HepG2 (cell line): ENCODE measurements around the gene COX14. TPM values are rescaled to one million over a fixed set of nuclear protein-coding genes. Genes with fewer than 3 reads are reported as not detected.

ENCODE experiments used
- ARID4A ChIP-seq: sonication (generic); formaldehyde crosslinking; IDR thresholded peaks from 2 replicates; pipeline ENCODE4 v1.5.0; 2020; ENCODE audit warnings: mild to moderate bottlenecking, missing genetic modification reagents, borderline replicate concordance
- ARID5B ChIP-seq: IDR thresholded peaks from 2 replicates; pipeline ENCODE4 v1.4.0; 2020; ENCODE audit warnings: mild to moderate bottlenecking, missing genetic modification reagents
- ATRX ChIP-seq: sonication (generic); formaldehyde crosslinking; IDR thresholded peaks from 2 replicates; pipeline ENCODE4 v1.4.0; 2020; ENCODE audit warnings: missing genetic modification reagents, borderline replicate concordance
- DDIT3 ChIP-seq: sonication (generic); formaldehyde crosslinking; IDR thresholded peaks from 2 replicates; pipeline ENCODE4 v1.4.0; 2020; ENCODE audit warnings: mild to moderate bottlenecking, missing genetic modification reagents
- KDM5B ChIP-seq: sonication (generic); formaldehyde crosslinking; IDR thresholded peaks from 2 replicates; pipeline ENCODE4 v1.4.0; 2020; ENCODE audit warnings: missing genetic modification reagents, mild to moderate bottlenecking, borderline replicate concordance
- MEF2D ChIP-seq: sonication (generic); formaldehyde crosslinking; IDR thresholded peaks from 2 replicates; pipeline ENCODE4 v1.5.1; 2020; ENCODE audit warnings: mild to moderate bottlenecking, missing genetic modification reagents
- MXI1 ChIP-seq: IDR thresholded peaks from 3 replicates; pipeline ENCODE4 v1.6.1; 2012; ENCODE audit warnings: low read depth, low read length, inconsistent platforms, borderline replicate concordance
- PTBP1 ChIP-seq: fragments of 200-400 bp; formaldehyde crosslinking; IDR thresholded peaks from 2 replicates; pipeline ENCODE4 v1.6.1; 2018; ENCODE audit warnings: low read length, low read depth; ENCODE audit not compliant: poor library complexity, severe bottlenecking
- RORA ChIP-seq: sonication (generic); formaldehyde crosslinking; IDR thresholded peaks from 2 replicates; pipeline ENCODE4 v1.5.0; 2020; ENCODE audit warnings: mild to moderate bottlenecking, missing genetic modification reagents, moderate library complexity
- YEATS4 ChIP-seq: sonication (generic); formaldehyde crosslinking; IDR thresholded peaks from 2 replicates; pipeline ENCODE4 v1.4.0; 2020; ENCODE audit warnings: missing genetic modification reagents, borderline replicate concordance
- ZBTB26 ChIP-seq: IDR thresholded peaks from 2 replicates; pipeline ENCODE4 v1.6.1; 2016; ENCODE audit warnings: missing compliant biosample characterization, missing genetic modification reagents, borderline replicate concordance
- ZFY ChIP-seq: sonication (generic); formaldehyde crosslinking; IDR thresholded peaks from 2 replicates; pipeline ENCODE4 v1.4.0; 2020; ENCODE audit warnings: missing genetic modification reagents
- ZNF253 ChIP-seq: sonication (generic); formaldehyde crosslinking; IDR thresholded peaks from 2 replicates; pipeline ENCODE4 v1.8.0; 2022; ENCODE audit warnings: mild to moderate bottlenecking, missing genetic modification reagents, borderline replicate concordance
- ZNF282 ChIP-seq: fragments of 450-650 bp; IDR thresholded peaks from 2 replicates; pipeline ENCODE4 v1.6.1; 2018; ENCODE audit not compliant: partially characterized antibody
- ZNF513 ChIP-seq: sonication (generic); formaldehyde crosslinking; conservative IDR thresholded peaks from 2 replicates; pipeline ENCODE4 v1.5.0; 2020; ENCODE audit warnings: missing genetic modification reagents
- ZNF546 ChIP-seq: sonication (generic); formaldehyde crosslinking; conservative IDR thresholded peaks from 2 replicates; pipeline ENCODE4 v1.8.1; 2023; ENCODE audit warnings: mild to moderate bottlenecking, missing genetic modification reagents
- ZNF672 ChIP-seq: sonication (generic); formaldehyde crosslinking; IDR thresholded peaks from 2 replicates; pipeline ENCODE4 v1.8.1; 2022; ENCODE audit warnings: missing genetic modification reagents
- ZNF713 ChIP-seq: sonication (generic); formaldehyde crosslinking; IDR thresholded peaks from 2 replicates; pipeline ENCODE4 v1.4.0; 2020; ENCODE audit warnings: mild to moderate bottlenecking, missing genetic modification reagents
- polyA plus RNA-seq, 8 experiments: library from polyadenylated mRNA; depleted of rRNA in 3 of 8; stranded (reverse) in 7 of 8; unstranded in 1 of 8; fragments of >200 nt; fragmentation: Illumina TruSeq in 4 of 8; extraction: Trizol in 4 of 8; gene quantifications; 2 replicates each; pipeline versions ENCODE4 v1.2.1 to v1.2.3, GENCODE V29; 2011 to 2016; ENCODE audit warnings: low read depth in 4 of 8, missing spikeins in 1 of 8, mixed read lengths in 1 of 8; ENCODE audit not compliant: insufficient read depth in 1 of 8
- total RNA-seq, 5 experiments: library from RNA; depleted of rRNA; stranded (reverse); fragments of >200 nt; fragmentation: Illumina TruSeq; extraction: Trizol; gene quantifications; 2 replicates each; pipeline ENCODE4 v1.2.3, GENCODE V29; 2016; ENCODE audit warnings: low read depth in 1 of 5

COX14 gene
- total and polyA plus RNA-seq, 2 of the 13 experiments (the other 11 are each of a cell fraction or from before 2014, with no cell fraction given) = 53.0 to 71.6 TPM

GRCh38 chr12:50110762-50111351, 1.2 kb upstream of the COX14 start (continued):
- no peak; the same call in 1 of the 2 replicates for TF ChIP-seq ARID4A
- TF ChIP-seq ZNF513 = no peak
- 0 out of 2 replicates have a peak, but pooled peaks have one; percentile 14 for TF ChIP-seq KDM5B (CRISPR knock-in tag)
- 0 out of 2 replicates have a peak, but pooled peaks have one; percentile 2 for TF ChIP-seq ARID5B (CRISPR knock-in tag)
- no peak for TF ChIP-seq ZNF672 (CRISPR knock-in tag)
- TF ChIP-seq ZNF282 = no peak
- no peak for TF ChIP-seq PTBP1
- TF ChIP-seq MEF2D (CRISPR knock-in tag) = peak; percentile 66; the same call in 1 of the 2 replicates
- TF ChIP-seq ZFY (CRISPR knock-in tag) = peak; percentile 62
- 0 out of 2 replicates have a peak, but pooled peaks have one; percentile 11 for TF ChIP-seq ZBTB26
- no peak for TF ChIP-seq DDIT3 (CRISPR knock-in tag)
- TF ChIP-seq ZNF253 (CRISPR knock-in tag) = no peak
- TF ChIP-seq YEATS4 (CRISPR knock-in tag) = 0 out of 2 replicates have a peak, but pooled peaks have one; percentile 52
- no peak for TF ChIP-seq MXI1
- no peak for TF ChIP-seq ZNF713 (CRISPR knock-in tag)
- TF ChIP-seq ATRX (CRISPR knock-in tag) = no peak
- no peak for TF ChIP-seq RORA (CRISPR knock-in tag)
- no peak for TF ChIP-seq ZNF546 (CRISPR knock-in tag)
